Epithelial cell of esophagus (primary cell): ENCODE results near the gene GRIA1.
A peak's percentile ranks its signal among the peaks of the same experiment; 100 is the strongest.

Experiments
- DNase-seq: peaks from one replicate; pipeline ENCODE4 v3.0.0; 2010; ENCODE audit warnings: low read depth
- H3K4me3 ChIP-seq: 2 replicates; pipeline ENCODE4 v1.5.1; 2011; ENCODE audit warnings: mild to moderate bottlenecking, low read length, control low read depth
- TF ChIP-seq, protein P1 (sequence below): IDR thresholded peaks from 2 replicates; pipeline ENCODE4 v1.5.1; 2011; ENCODE audit warnings: low read depth, mild to moderate bottlenecking, low read length, control low read depth, inconsistent platforms; ENCODE audit not compliant: insufficient read depth; ENCODE audit errors: missing control alignments

GRIA1 gene

DNA sequence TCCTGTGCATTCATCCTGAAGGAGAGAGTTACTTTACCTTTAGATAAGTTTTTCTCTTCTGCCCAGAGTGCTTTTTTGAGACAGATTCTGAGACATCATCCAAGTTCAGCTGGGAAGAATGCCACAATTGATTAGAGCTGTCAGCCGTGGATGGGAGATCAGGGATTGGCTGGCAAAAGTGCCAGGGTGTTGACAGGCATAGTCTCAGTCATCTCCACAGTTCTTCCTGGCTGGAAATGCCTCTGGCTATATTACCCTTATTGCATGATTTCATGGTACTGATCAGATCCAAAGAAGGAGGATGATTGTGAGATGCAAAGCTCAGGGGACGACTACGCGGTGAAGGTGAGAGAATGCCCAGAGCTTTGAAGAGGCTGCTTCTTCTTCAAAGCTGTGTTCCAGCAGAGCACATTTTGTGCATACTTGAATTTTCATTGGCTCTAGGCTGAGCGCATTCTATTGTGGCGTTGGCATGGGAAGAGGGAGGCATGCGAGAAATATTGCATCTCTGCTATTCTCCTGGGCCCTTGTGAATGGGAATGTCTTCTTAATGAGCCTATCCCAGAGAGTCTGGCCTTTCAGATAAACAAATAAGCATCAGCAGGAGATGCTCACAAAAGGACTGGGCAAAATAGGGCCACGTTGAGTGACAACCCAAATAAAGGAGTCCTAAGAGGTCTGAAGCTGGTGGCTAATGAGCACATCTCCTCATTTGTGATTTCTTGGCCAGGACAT lies 82.1 kb downstream of the GRIA1 start:
- TF ChIP-seq, protein P1, sequence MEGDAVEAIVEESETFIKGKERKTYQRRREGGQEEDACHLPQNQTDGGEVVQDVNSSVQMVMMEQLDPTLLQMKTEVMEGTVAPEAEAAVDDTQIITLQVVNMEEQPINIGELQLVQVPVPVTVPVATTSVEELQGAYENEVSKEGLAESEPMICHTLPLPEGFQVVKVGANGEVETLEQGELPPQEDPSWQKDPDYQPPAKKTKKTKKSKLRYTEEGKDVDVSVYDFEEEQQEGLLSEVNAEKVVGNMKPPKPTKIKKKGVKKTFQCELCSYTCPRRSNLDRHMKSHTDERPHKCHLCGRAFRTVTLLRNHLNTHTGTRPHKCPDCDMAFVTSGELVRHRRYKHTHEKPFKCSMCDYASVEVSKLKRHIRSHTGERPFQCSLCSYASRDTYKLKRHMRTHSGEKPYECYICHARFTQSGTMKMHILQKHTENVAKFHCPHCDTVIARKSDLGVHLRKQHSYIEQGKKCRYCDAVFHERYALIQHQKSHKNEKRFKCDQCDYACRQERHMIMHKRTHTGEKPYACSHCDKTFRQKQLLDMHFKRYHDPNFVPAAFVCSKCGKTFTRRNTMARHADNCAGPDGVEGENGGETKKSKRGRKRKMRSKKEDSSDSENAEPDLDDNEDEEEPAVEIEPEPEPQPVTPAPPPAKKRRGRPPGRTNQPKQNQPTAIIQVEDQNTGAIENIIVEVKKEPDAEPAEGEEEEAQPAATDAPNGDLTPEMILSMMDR: no peak
- no peak for DNase-seq
- H3K4me3 ChIP-seq: no peak overlapping the region

DNA sequence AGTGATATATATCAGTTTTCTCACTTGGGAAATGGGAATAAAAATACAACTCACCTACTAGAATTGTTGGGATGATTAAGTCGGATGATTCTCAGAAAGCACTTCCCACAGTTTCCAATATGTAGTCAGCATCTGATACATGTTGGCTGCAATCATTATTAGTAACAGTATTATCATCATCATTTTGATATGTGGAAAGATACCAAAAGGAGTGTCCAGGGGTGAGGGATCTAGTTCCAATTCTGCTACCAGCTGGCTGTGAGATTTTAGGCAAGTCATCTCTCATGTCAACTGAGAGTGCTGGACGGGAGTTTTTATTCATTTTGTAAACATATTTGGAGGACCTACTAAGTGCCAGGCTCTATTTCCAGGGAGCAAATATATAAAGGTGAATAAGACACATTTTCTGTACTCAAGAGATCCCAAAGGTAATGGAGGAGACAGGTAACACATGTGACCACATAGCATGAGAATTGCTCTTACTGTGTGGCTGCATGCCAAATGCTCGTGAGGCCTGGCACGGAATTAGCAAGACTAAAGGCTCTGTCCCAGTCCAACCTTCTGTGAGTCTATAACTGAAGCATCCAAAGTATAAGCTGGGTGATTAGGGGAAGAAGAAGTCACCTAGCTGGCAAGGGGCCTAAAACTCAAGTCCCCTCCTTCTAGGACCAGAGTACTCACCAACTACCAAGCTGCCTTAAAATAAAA lies 83.0 kb downstream of the GRIA1 start:
- DNase-seq: peak; percentile 77
- no peak overlapping the region for H3K4me3 ChIP-seq
- TF ChIP-seq, protein P1: no peak

DNA sequence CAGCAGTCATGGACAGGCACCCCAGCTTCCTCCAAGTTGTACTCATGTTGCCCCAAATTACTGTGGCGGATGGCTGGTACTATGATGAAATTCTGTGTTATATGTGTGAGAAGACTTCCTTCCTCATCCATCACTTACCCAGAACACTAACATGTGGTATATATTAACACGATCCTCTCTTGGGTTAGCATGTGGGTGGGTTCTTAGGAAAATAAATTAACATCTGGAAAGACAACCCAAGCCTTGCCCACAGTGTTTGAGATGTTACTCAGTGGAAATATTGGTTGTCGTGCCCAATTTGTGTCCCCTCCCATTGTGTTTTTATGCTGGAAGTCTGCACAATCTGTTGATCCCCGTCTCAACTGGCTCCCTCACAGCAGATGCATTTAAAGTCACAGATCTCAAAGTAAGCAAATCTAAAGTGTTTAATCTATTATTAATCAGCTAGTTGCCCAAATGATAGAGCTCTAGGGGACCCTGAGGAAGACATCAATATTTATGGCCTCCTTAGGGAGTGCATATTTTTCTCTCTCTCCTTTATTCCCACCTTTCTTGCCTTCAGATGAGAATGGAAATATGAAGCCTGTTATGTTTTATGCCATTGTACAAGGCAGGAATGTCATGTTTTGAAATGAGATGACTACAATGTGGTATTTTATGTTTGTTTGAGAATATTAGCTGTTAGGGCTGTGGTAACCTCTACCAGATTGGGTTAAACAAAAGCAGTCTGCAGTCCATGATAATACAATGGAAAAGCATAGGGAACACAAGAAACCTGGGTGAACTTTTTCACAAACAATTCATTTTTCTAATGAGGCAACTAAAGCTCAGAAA lies 93.9 kb downstream of the GRIA1 start:
- H3K4me3 ChIP-seq: no peak overlapping the region
- TF ChIP-seq, protein P1: no peak
- DNase-seq: no peak

DNA sequence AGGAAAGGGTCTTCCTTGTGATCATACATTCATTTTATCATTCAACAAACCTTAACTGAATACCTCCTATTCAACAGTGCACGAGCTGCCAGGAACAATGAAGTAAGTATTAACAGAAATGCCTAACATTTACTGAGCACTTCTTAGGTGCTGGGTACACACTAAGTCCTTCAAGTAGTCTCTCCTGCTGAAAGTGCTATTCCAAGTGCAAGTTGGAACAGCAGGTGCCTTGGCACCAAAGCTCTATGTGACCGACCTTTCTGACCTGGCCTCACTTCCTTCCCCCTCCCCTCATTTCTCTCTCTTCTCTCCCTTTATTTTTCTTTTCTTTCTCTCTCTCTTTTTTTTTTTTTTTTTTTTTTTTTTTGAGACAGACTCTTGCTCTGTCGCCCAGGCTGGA lies 94.5 kb downstream of the GRIA1 start:
- TF ChIP-seq, protein P1: no peak
- no peak overlapping the region for H3K4me3 ChIP-seq
- no peak for DNase-seq

DNA sequence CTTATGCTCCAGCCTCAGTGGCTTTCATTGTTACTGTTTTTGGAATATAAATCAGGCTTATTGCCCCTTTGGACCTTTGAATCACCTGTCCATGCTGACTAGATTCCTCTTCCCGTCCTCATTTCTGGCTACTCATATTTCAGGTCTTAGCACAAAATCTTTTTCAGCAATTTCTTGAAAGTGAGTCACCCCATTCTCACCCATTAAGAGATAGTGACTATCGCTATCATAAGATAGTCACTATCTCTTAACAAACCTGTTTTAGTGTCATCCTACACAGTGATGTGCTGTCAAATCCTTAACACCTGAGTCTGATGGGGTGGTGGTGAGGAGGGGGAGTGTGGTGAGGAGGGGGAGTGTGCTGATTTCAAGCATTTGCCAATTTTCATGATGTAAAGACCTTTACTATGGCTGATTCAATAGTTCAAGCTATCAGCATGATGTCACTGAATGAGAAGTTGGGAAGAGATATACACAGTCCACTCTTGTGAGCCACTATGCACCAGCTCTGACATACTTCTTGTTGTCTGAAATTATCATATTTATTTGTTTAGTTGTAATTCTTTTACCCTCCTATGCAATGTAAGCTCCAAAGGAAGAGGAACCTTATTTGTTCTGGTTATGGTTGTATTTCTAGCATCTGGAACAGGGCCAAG lies 95.3 kb downstream of the GRIA1 start:
- DNase-seq: no peak
- H3K4me3 ChIP-seq: no peak overlapping the region
- TF ChIP-seq, protein P1: no peak

DNA sequence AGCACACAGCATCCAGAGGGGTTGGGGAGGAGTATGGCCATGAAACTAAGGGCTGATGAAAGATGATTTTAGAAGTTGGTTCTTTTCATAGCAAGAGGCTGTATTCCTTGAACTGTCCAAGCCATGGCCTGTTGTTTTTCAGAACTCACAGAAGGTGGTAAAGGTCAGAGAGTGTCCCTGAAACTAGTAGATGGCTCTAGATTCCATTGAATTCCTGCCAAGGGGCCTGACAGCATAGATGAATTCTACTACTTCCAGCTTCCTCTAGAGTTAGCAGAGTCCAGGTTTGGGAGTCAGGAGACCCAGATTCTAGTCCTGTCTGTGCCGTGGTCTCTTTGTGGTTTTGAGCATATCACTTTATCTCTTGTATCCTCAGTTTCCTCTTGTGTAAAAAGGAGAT lies 101.6 kb downstream of the GRIA1 start:
- no peak overlapping the region for H3K4me3 ChIP-seq
- TF ChIP-seq, protein P1: no peak
- no peak for DNase-seq
